ENCODE results near the gene B4GALNT3. TPM values are rescaled to one million over a fixed set of nuclear protein-coding genes. Genes with fewer than 3 reads are reported as not detected.

Gene B4GALNT3
- total RNA-seq, 1 donor from 2014 or later: 2.9 TPM

- peaks cover 2% of the 10 kb centered on the region for H3K27me3 Mint-ChIP-seq (ENCODE audit: low read depth)
- no peak for DNase-seq (ENCODE audit: low spot score)
- no peak overlapping the region for H3K27ac Mint-ChIP-seq (ENCODE audit: unreplicated experiment)
- peaks cover under 1% of the 10 kb centered on the region for H3K9me3 Mint-ChIP-seq (ENCODE audit: low read depth)
- H3K36me3 Mint-ChIP-seq (ENCODE audit: low read depth): no peaks in the 10 kb centered on the region
- no peak overlapping the region for H3K4me3 Mint-ChIP-seq (ENCODE audit: unreplicated experiment)
- TF ChIP-seq, protein P1, sequence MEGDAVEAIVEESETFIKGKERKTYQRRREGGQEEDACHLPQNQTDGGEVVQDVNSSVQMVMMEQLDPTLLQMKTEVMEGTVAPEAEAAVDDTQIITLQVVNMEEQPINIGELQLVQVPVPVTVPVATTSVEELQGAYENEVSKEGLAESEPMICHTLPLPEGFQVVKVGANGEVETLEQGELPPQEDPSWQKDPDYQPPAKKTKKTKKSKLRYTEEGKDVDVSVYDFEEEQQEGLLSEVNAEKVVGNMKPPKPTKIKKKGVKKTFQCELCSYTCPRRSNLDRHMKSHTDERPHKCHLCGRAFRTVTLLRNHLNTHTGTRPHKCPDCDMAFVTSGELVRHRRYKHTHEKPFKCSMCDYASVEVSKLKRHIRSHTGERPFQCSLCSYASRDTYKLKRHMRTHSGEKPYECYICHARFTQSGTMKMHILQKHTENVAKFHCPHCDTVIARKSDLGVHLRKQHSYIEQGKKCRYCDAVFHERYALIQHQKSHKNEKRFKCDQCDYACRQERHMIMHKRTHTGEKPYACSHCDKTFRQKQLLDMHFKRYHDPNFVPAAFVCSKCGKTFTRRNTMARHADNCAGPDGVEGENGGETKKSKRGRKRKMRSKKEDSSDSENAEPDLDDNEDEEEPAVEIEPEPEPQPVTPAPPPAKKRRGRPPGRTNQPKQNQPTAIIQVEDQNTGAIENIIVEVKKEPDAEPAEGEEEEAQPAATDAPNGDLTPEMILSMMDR (IDR thresholded peaks at IDR 0.05): no peak
- H3K4me1 Mint-ChIP-seq (ENCODE audit: low read depth): peaks cover 27% of the 10 kb centered on the region
Observed at GRCh38 chr12:537772-538171, 78.0 kb downstream of the B4GALNT3 start.

- Mint-ChIP-seq H3K36me3 (ENCODE audit: low read depth) (no peaks in the 10 kb centered on the region), H3K9me3 (ENCODE audit: low read depth) (no peaks in the 10 kb centered on the region), H3K4me3 (ENCODE audit: unreplicated experiment) (no peak overlapping the region), H3K4me1 (ENCODE audit: low read depth) (peaks cover 21% of the 10 kb centered on the region), H3K27me3 (ENCODE audit: low read depth) (peaks cover 2% of the 10 kb centered on the region), H3K27ac (ENCODE audit: unreplicated experiment) (peak overlapping the region; percentile 68)
- TF ChIP-seq, protein P1 (IDR thresholded peaks at IDR 0.05): no peak
- DNase-seq (ENCODE audit: low spot score): no peak
Observed at GRCh38 chr12:538731-539539, 79.2 kb downstream of the B4GALNT3 start.

DNA sequence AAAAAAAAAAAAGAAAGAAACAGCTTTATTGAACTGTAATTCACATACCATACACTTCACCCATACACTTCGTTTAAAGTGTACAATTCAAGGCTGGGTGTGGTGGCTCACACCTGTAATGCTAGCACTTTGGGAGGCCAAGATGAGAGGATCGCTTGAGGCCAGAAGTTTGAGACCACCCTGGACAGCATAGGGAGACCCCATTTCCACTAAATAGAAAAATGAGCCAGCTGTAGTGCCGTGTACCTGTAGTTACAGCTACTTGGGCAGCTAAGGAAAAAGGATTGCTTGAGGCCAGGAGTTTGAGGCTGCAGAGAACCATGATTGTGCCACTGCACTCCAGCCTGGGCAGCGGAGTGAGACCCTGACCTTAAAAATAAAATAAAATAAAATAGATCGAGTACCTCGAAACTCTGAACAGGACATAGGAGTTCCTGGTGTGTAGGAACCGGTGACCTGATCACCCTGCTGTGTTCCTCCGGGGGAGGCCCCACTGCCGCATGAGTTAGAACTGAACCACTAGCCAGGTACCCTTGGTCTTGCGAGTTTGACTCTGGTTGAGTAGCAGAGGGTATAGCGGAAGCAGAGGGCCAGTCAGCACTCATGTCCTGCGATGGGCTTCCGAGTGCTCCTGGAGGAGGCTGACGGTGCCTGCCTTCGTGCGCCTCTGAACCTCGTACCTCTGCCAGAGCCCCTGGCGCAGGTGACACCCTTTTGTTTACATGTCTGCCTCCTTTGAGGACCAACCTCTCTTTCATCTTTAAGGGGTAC is 80.0 kb downstream of the B4GALNT3 start:
- H3K36me3 Mint-ChIP-seq (ENCODE audit: low read depth): no peaks in the 10 kb centered on the region
- H3K4me1 Mint-ChIP-seq (ENCODE audit: low read depth): peaks cover 21% of the 10 kb centered on the region
- peaks cover 8% of the 10 kb centered on the region for H3K27me3 Mint-ChIP-seq (ENCODE audit: low read depth)
- no peak overlapping the region for H3K4me3 Mint-ChIP-seq (ENCODE audit: unreplicated experiment)
- H3K9me3 Mint-ChIP-seq (ENCODE audit: low read depth): no peaks in the 10 kb centered on the region
- no peak for DNase-seq (ENCODE audit: low spot score)
- TF ChIP-seq, protein P1 (IDR thresholded peaks at IDR 0.05): peak; percentile 30
- peak overlapping the region; percentile 68 for H3K27ac Mint-ChIP-seq (ENCODE audit: unreplicated experiment)

DNA sequence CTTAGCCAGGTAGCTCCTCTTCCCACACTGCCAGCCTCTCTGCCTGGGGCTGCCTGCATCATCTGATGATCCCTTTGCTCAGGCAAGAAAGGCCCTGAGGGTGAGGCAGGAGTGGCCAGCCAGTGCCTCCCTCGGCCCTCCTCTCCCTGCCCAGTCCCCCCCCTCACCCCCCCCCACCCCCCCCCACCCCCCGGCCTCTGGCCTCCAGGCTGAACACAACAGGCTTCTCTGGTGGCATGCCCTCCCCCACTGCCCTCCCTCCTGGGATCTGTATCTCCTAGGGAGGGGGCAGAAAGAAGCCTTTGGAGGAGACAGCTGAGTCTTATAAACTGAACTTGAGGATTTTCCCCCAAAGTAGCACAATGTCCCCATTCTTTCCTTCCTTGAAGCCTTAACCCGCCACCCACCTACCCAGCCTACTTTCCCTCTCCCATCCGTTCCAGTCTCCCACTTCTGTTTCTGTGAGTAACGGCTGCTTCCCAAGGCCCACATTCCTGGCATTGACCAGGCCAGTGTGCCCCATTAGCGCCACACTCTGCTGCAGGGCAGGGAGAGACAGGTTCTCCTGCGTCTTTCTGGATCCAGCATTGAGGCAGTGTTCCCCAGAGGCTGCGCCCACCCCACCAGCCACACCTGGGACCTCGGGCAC is 82.1 kb downstream of the B4GALNT3 start:
- Mint-ChIP-seq H3K9me3 (ENCODE audit: low read depth) (no peaks in the 10 kb centered on the region), H3K27ac (ENCODE audit: unreplicated experiment) (no peak overlapping the region), H3K4me3 (ENCODE audit: unreplicated experiment) (no peak overlapping the region), H3K4me1 (ENCODE audit: low read depth) (peaks cover 21% of the 10 kb centered on the region), H3K27me3 (ENCODE audit: low read depth) (peaks cover 13% of the 10 kb centered on the region), H3K36me3 (ENCODE audit: low read depth) (no peaks in the 10 kb centered on the region)
- TF ChIP-seq, protein P1 (IDR thresholded peaks at IDR 0.05): no peak
- DNase-seq (ENCODE audit: low spot score): no peak
